Measurements from ENCODE around the gene FILIP1L. TPM values are rescaled to one million over a fixed set of nuclear protein-coding genes. Genes with fewer than 3 reads are reported as not detected.

Gene FILIP1L
- total RNA-seq, 1 donor from 2014 or later = 0.15 TPM

GRCh38 chr3:100001526-100002270 lies 112.6 kb downstream of the FILIP1L start:
- no peak overlapping the region for H3K27ac Mint-ChIP-seq
- H4K20me1 ChIP-seq (ENCODE audit: low read depth) = no peaks in the 10 kb centered on the region

GRCh38 chr3:100001083-100001482 lies 113.2 kb downstream of the FILIP1L start:
- H3K36me3 Mint-ChIP-seq = peaks cover 3% of the 10 kb centered on the region
- TF ChIP-seq EZH2phosphoT487 (IDR thresholded peaks at IDR 0.05) (no peak), EZH2 (IDR thresholded peaks at IDR 0.05) (no peak), CTCF (IDR thresholded peaks at IDR 0.05) (no peak)
- peaks cover 6% of the 10 kb centered on the region for H3K4me1 ChIP-seq

More at GRCh38 chr3:100001526-100002270, 112.6 kb downstream of the FILIP1L start:
- no peak for DNase-seq (ENCODE audit: low spot score)
- no peak overlapping the region for H3K4me3 ChIP-seq
- no peak overlapping the region for H3K9ac ChIP-seq
- H3K27ac ChIP-seq = no peak overlapping the region
- H3K4me2 ChIP-seq = no peak overlapping the region
- no peaks in the 10 kb centered on the region for H3F3A ChIP-seq (ENCODE audit: low read depth)
- no peak overlapping the region for H2AFZ ChIP-seq (replicated peaks)
- no peaks in the 10 kb centered on the region for H3K27me3 ChIP-seq
- no peaks in the 10 kb centered on the region for H3K79me2 ChIP-seq (ENCODE audit: low read depth)
- no peaks in the 10 kb centered on the region for H3K27me3 Mint-ChIP-seq (ENCODE audit: insufficient read depth, low read depth)
- H3K9me3 ChIP-seq (ENCODE audit: low read depth) = no peaks in the 10 kb centered on the region
- no peaks in the 10 kb centered on the region for H3K36me3 Mint-ChIP-seq
- peaks cover 9% of the 10 kb centered on the region for H3K4me1 ChIP-seq
- H3K4me3 Mint-ChIP-seq = no peak overlapping the region
- H3K36me3 ChIP-seq = no peaks in the 10 kb centered on the region
- TF ChIP-seq EZH2 (IDR thresholded peaks at IDR 0.05) (no peak), EZH2phosphoT487 (IDR thresholded peaks at IDR 0.05) (no peak), CTCF (IDR thresholded peaks at IDR 0.05) (no peak)
- peaks cover 11% of the 10 kb centered on the region for H3K9me3 Mint-ChIP-seq
- H3K4me1 Mint-ChIP-seq = peaks cover 2% of the 10 kb centered on the region

GRCh38 chr3:99999536-99999935 lies 114.8 kb downstream of the FILIP1L start:
- Mint-ChIP-seq H3K27ac (no peak overlapping the region), H3K27me3 (ENCODE audit: insufficient read depth, low read depth) (no peaks in the 10 kb centered on the region), H3K36me3 (peaks cover 5% of the 10 kb centered on the region), H3K9me3 (peaks cover 22% of the 10 kb centered on the region), H3K4me1 (peaks cover 2% of the 10 kb centered on the region), H3K4me3 (no peak overlapping the region)
- Histone ChIP-seq H3K9me3 (ENCODE audit: low read depth) (no peaks in the 10 kb centered on the region), H3K79me2 (ENCODE audit: low read depth) (no peaks in the 10 kb centered on the region), H3K27me3 (no peaks in the 10 kb centered on the region), H3K4me2 (no peak overlapping the region), H2AFZ (replicated peaks) (no peak overlapping the region), H3K36me3 (no peaks in the 10 kb centered on the region), H3K27ac (no peak overlapping the region), H4K20me1 (ENCODE audit: low read depth) (no peaks in the 10 kb centered on the region), H3K4me3 (no peak overlapping the region), H3K4me1 (no peaks in the 10 kb centered on the region), H3F3A (ENCODE audit: low read depth) (no peaks in the 10 kb centered on the region), H3K9ac (no peak overlapping the region)
- TF ChIP-seq EZH2phosphoT487 (IDR thresholded peaks at IDR 0.05) = no peak
- no peak for TF ChIP-seq CTCF (IDR thresholded peaks at IDR 0.05)
- no peak for TF ChIP-seq EZH2 (IDR thresholded peaks at IDR 0.05)
- DNase-seq (ENCODE audit: low spot score) = no peak

More at GRCh38 chr3:100001083-100001482, 113.2 kb downstream of the FILIP1L start:
- no peak overlapping the region for H2AFZ ChIP-seq (replicated peaks)
- H3K9ac ChIP-seq = no peak overlapping the region
- H3K4me3 ChIP-seq = no peak overlapping the region
- no peaks in the 10 kb centered on the region for H3F3A ChIP-seq (ENCODE audit: low read depth)
- no peaks in the 10 kb centered on the region for H3K36me3 ChIP-seq
- H4K20me1 ChIP-seq (ENCODE audit: low read depth) = no peaks in the 10 kb centered on the region
- no peak overlapping the region for H3K4me2 ChIP-seq
- H3K27me3 Mint-ChIP-seq (ENCODE audit: insufficient read depth, low read depth) = no peaks in the 10 kb centered on the region
- peaks cover 17% of the 10 kb centered on the region for H3K9me3 Mint-ChIP-seq
- peaks cover 2% of the 10 kb centered on the region for H3K4me1 Mint-ChIP-seq
- H3K79me2 ChIP-seq (ENCODE audit: low read depth) = no peaks in the 10 kb centered on the region
- H3K27ac ChIP-seq = no peak overlapping the region
- no peak for DNase-seq (ENCODE audit: low spot score)
- H3K27me3 ChIP-seq = no peaks in the 10 kb centered on the region
- H3K4me3 Mint-ChIP-seq = no peak overlapping the region
- no peak overlapping the region for H3K27ac Mint-ChIP-seq
- H3K9me3 ChIP-seq (ENCODE audit: low read depth) = no peaks in the 10 kb centered on the region
